IMR-90 (cell line): Measurements from ENCODE around the gene YPEL2. TPM values are rescaled to one million over a fixed set of nuclear protein-coding genes. Genes with fewer than 3 reads are reported as not detected.
A peak's percentile ranks its signal among the peaks of the same experiment; 100 is the strongest.

Source experiments
- ATAC-seq: fragments of 200-7000 bp; cut with Tn5 transposase; 2 replicates; pipeline ENCODE4 v1.9.1; 2020; ENCODE audit warnings: low read depth, mild to moderate bottlenecking, moderate library complexity
- BruUV-seq: library from RNA; stranded (reverse); fragments of 400-500 nt; replicated peaks from 2 replicates; lab custom pipeline; 2021; lab: Mats Ljungman, UMichigan
- CTCF ChIA-PET: fragments of 300-600 bp; formaldehyde crosslinking; extraction: SDS; loops from one replicate; lab custom pipeline; 2021; ENCODE audit warnings: antibody characterized with exemption; lab: Yijun Ruan, JAX
- POLR2A ChIA-PET: fragments of 300-600 bp; sonication (Branson Sonifier 250); formaldehyde crosslinking; loops from one replicate; lab custom pipeline; 2022; ENCODE audit warnings: antibody characterized with exemption; ENCODE audit not compliant: unreplicated experiment; lab: Charles Lee
- DNase-seq: peaks from one replicate; pipeline ENCODE4 v3.0.0; 2013
- H2AFZ ChIP-seq: replicated peaks from 2 replicates; pipeline ENCODE3; 2013; ENCODE audit warnings: low read length, mild to moderate bottlenecking; ENCODE audit not compliant: poor library complexity
- H2AK5ac ChIP-seq: 2 replicates; pipeline ENCODE4 v1.6.1; 2013; ENCODE audit warnings: low read depth, low read length, inconsistent platforms
- H2AK9ac ChIP-seq: replicated peaks from 2 replicates; pipeline ENCODE3; 2013; ENCODE audit warnings: mild to moderate bottlenecking, low read depth, low read length, moderate library complexity; ENCODE audit not compliant: poor library complexity
- H2BK120ac ChIP-seq: 2 replicates; pipeline ENCODE4 v1.6.1; 2013; ENCODE audit warnings: low read depth, low read length, inconsistent platforms
- H2BK15ac ChIP-seq: 3 replicates; pipeline ENCODE4 v1.6.1; 2013; ENCODE audit warnings: low read depth, low read length, inconsistent platforms
- H2BK20ac ChIP-seq: 2 replicates; pipeline ENCODE4 v1.6.1; 2013; ENCODE audit warnings: low read depth, mild to moderate bottlenecking, inconsistent platforms, low read length, moderate library complexity
- H2BK5ac ChIP-seq: 2 replicates; pipeline ENCODE4 v1.6.1; 2013; ENCODE audit warnings: mild to moderate bottlenecking, low read depth, low read length, inconsistent platforms; ENCODE audit not compliant: poor library complexity, severe bottlenecking
- H3K14ac ChIP-seq: replicated peaks from 2 replicates; pipeline ENCODE4 v1.6.1; 2013; ENCODE audit warnings: low read depth, low read length, inconsistent platforms
- H3K18ac ChIP-seq: 2 replicates; pipeline ENCODE4 v1.6.1; 2013; ENCODE audit warnings: low read depth, low read length, control low read depth
- H3K23ac ChIP-seq: 2 replicates; pipeline ENCODE4 v1.6.1; 2013; ENCODE audit warnings: low read depth, low read length, inconsistent platforms
- H3K27ac ChIP-seq: 2 replicates; pipeline ENCODE4 v1.5.1; 2013; ENCODE audit warnings: mild to moderate bottlenecking, control low read depth, low read length; ENCODE audit not compliant: insufficient read depth
- H3K27me3 ChIP-seq: 2 replicates; pipeline ENCODE4 v1.6.1; 2013; ENCODE audit warnings: low read length; ENCODE audit not compliant: control insufficient read depth, insufficient read depth
- H3K36me3 ChIP-seq: 2 replicates; pipeline ENCODE4 v1.6.1; 2013; ENCODE audit warnings: low read length, mixed read lengths; ENCODE audit not compliant: control insufficient read depth, insufficient read depth
- H3K4ac ChIP-seq: 2 replicates; pipeline ENCODE4 v1.6.1; 2013; ENCODE audit warnings: low read depth, low read length, inconsistent platforms
- H3K4me1 ChIP-seq: 2 replicates; pipeline ENCODE4 v1.6.1; 2013; ENCODE audit warnings: low read length, mixed read lengths; ENCODE audit not compliant: control insufficient read depth, insufficient read depth
- H3K4me2 ChIP-seq: 2 replicates; pipeline ENCODE4 v1.6.1; 2013; ENCODE audit warnings: low read depth, mild to moderate bottlenecking, control low read depth, low read length, moderate library complexity
- H3K4me3 ChIP-seq: 2 replicates; pipeline ENCODE4 v1.5.1; 2013; ENCODE audit warnings: low read depth, mild to moderate bottlenecking, control low read depth, low read length, moderate library complexity; ENCODE audit not compliant: insufficient read depth
- H3K56ac ChIP-seq: 2 replicates; pipeline ENCODE4 v1.6.1; 2013; ENCODE audit warnings: low read length, inconsistent platforms; ENCODE audit not compliant: insufficient read depth; ENCODE audit errors: extremely low read depth
- H3K79me1 ChIP-seq, 2 experiments: 2 replicates each; pipeline ENCODE4 v1.6.1; 2013; ENCODE audit warnings: low read length in 2 of 2, inconsistent platforms in 1 of 2, low read depth in 1 of 2
- H3K9ac ChIP-seq: 2 replicates; pipeline ENCODE4 v1.6.1; 2013; ENCODE audit warnings: low read depth, low read length, control low read depth
- H3K9me1 ChIP-seq: 2 replicates; pipeline ENCODE4 v1.6.1; 2013; ENCODE audit warnings: low read length, inconsistent platforms; ENCODE audit not compliant: insufficient read depth
- H3K9me3 ChIP-seq: 2 replicates; pipeline ENCODE4 v1.6.1; 2013; ENCODE audit warnings: low read length; ENCODE audit not compliant: control insufficient read depth, insufficient read depth
- H4K20me1 ChIP-seq: 2 replicates; pipeline ENCODE4 v1.6.1; 2013; ENCODE audit warnings: low read length, inconsistent platforms; ENCODE audit not compliant: insufficient read depth
- H4K5ac ChIP-seq: 2 replicates; pipeline ENCODE4 v1.6.1; 2013; ENCODE audit warnings: mild to moderate bottlenecking, low read depth, low read length, control low read depth
- H4K8ac ChIP-seq, 2 experiments: 2 replicates each; pipeline ENCODE4 v1.6.1; 2013; ENCODE audit warnings: low read depth in 2 of 2, low read length in 2 of 2, control low read depth in 1 of 2, inconsistent platforms in 1 of 2
- H4K91ac ChIP-seq: 2 replicates; pipeline ENCODE4 v1.6.1; 2013; ENCODE audit warnings: low read depth, low read length, inconsistent platforms; ENCODE audit not compliant: insufficient read depth
- BHLHE40 ChIP-seq: fragments of 150-350 bp; IDR thresholded peaks from 2 replicates; pipeline ENCODE4 v1.6.1; 2016; ENCODE audit warnings: mild to moderate bottlenecking, low read depth, low read length
- CEBPB ChIP-seq: IDR thresholded peaks from 2 replicates; pipeline ENCODE4 v1.6.1; 2012; ENCODE audit warnings: low read depth, low read length, improper control_type of control experiment
- CHD1 ChIP-seq: IDR thresholded peaks from 2 replicates; pipeline ENCODE4 v1.6.1; 2012; ENCODE audit warnings: low read depth, low read length, improper control_type of control experiment
- MAFK ChIP-seq: IDR thresholded peaks from 2 replicates; pipeline ENCODE4 v1.6.1; 2012; ENCODE audit warnings: low read depth, low read length, improper control_type of control experiment
- MAZ ChIP-seq: IDR thresholded peaks from 2 replicates; pipeline ENCODE4 v1.6.1; 2012; ENCODE audit warnings: low read depth, mild to moderate bottlenecking, low read length, improper control_type of control experiment, moderate library complexity, borderline replicate concordance
- NFE2L2 ChIP-seq: fragments of 150-350 bp; IDR thresholded peaks from 2 replicates; pipeline ENCODE4 v1.6.1; 2016; ENCODE audit warnings: low read depth, mild to moderate bottlenecking, low read length
- RAD21 ChIP-seq: IDR thresholded peaks from 2 replicates; pipeline ENCODE4 v1.6.1; 2012; ENCODE audit warnings: low read length, improper control_type of control experiment
- RCOR1 ChIP-seq: IDR thresholded peaks from 2 replicates; pipeline ENCODE4 v1.6.1; 2012; ENCODE audit warnings: mild to moderate bottlenecking, low read length, improper control_type of control experiment; ENCODE audit not compliant: insufficient replicate concordance
- RFX5 ChIP-seq: IDR thresholded peaks from 2 replicates; pipeline ENCODE4 v1.8.0; 2012; ENCODE audit warnings: low read depth, mild to moderate bottlenecking, low read length, moderate library complexity
- SMC3 ChIP-seq: fragments of 150-350 bp; IDR thresholded peaks from 2 replicates; pipeline ENCODE4 v1.6.1; 2016; ENCODE audit warnings: low read depth, mild to moderate bottlenecking, antibody characterized with exemption, low read length, moderate library complexity
- WGBS, 2 experiments: methylation state at CpG; one replicate each; pipeline versions ENCODE4 v1.1.5 to v1.1.7; 2013; ENCODE audit warnings: missing lambda C conversion rate in 2 of 2; ENCODE audit not compliant: insufficient read length in 1 of 2; ENCODE audit errors: extremely low coverage in 2 of 2; 5-methylcytosine and 5-hydroxymethylcytosine counted together
- dilution Hi-C: fragments of 300-500 bp; cut with HindIII; formaldehyde crosslinking; loops from one replicate; pipeline ENCODE4 v1.14.3; 2018; ENCODE audit warnings: low sequenced_read_pairs; ENCODE audit not compliant: unreplicated experiment
- in situ Hi-C: fragments of 300-500 bp; cut with MboI; formaldehyde crosslinking; loops from 3 replicates; pipeline ENCODE4 v1.14.3; 2019; ENCODE audit warnings: low sequenced_read_pairs, inconsistent platforms, mixed read lengths
- intact Hi-C: fragments of 100-400 bp; cut with micrococcal nuclease; formaldehyde crosslinking; loops from 2 replicates; pipeline ENCODE4 v1.10.0; 2022
- polyA plus RNA-seq, 3 experiments: library from polyadenylated mRNA; depleted of rRNA; stranded (reverse); fragments of >200 nt; gene quantifications; 2 replicates each; pipeline ENCODE4 v1.2.3, GENCODE V29; 2012; ENCODE audit warnings: low replicate concordance in 1 of 3
- total RNA-seq: library from RNA; depleted of rRNA; stranded (reverse); fragments of >200 nt; gene quantifications from 2 replicates; pipeline ENCODE4 v1.2.3, GENCODE V29; 2012
- TF ChIP-seq, protein P1 (sequence below): conservative IDR thresholded peaks from 2 replicates; pipeline ENCODE4 v1.5.1; 2012; ENCODE audit warnings: mild to moderate bottlenecking, low read depth, low read length, improper control_type of control experiment
- TF ChIP-seq, protein P2 (sequence below): fragments of 150-350 bp; IDR thresholded peaks from 2 replicates; pipeline ENCODE4 v1.6.1; 2016; ENCODE audit warnings: low read depth, mild to moderate bottlenecking, low read length, moderate library complexity, borderline replicate concordance

The YPEL2 gene
- total and polyA plus RNA-seq, 2 of the 4 experiments (the other 2 are of a cell fraction): 2.3 to 3.4 TPM

DNA sequence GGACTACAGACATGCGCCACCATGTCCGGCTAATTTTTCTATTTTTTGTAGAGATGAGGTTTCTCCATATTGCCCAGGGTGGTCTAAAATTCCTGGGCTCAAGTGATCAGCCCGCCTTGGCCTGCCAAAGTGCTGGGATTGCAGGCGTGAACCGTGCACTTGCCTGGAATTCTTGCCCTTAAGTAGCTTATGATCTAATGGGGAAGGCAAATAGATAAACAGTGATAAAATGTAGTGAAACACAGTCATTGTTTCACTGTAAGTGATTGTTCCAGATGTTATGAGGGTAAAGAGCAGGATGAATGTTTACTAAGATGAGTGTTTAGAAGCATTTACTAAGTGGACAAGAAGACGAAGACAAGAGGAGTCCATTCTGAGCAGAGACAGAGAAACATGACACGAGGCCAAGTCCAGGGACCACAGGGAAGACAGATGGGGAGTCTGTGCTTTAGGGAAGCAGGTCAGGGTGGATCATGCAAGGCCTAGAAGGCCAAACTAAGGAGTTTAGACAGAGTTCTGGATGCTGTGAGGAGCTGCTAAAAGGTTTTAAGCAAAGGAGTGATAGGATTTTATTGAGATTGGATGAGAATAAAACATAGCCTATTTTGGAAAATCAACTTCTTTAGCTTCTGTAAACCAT, 36.9 kb downstream of the YPEL2 start (continued):
- no peak for TF ChIP-seq CEBPB

DNA sequence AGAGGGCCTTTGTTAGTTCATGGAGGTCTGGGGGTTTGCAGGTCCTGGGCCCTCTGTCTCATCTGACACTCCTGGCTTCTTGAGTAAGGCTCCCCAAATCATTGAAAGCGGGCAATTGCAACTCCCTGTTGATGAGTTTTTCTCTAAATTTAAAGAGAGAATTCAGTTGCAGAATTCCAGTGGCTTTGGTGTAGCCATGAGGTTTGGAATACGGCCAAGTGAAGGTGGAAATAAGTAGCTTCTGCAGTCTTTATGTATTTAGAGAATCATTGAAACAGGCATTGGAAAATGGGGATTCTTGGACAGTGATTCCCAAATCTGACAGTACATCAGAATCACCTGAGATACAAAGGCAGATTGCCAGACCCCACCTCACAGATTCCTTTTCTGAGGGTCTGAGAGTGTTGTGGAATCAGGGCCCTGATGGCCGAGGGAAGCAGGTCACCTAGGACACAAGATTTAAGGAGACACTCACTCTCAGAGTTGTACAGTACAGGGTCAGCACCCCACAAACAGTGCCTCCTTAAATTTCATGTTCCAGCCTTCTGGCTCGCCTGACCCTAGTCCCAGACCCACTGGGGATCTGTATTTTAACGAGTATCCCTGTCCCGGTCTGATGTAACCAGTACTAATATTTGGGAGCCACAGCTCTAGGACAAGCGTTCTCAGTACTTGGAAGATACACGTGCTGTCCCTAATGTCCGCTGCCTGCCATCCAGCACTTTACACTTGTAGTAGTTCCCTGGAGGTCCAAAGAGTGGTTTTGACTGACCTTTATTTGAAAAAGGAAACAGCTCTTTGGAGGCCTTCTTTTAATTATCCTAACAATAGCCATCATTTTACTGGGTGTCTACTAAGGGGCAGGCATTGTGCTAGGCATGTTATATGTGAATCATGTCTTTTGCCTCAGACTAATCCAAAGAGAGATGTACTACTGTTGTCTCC, 37.8 kb downstream of the YPEL2 start:
- intact Hi-C loops: no loop called here
- CTCF ChIA-PET: no interaction called here
- POLR2A ChIA-PET: no interaction called here
- no peak for TF ChIP-seq CEBPB
- no peak for TF ChIP-seq RFX5
- TF ChIP-seq BHLHE40: no peak
- TF ChIP-seq SMC3: no peak
- TF ChIP-seq, protein P1, sequence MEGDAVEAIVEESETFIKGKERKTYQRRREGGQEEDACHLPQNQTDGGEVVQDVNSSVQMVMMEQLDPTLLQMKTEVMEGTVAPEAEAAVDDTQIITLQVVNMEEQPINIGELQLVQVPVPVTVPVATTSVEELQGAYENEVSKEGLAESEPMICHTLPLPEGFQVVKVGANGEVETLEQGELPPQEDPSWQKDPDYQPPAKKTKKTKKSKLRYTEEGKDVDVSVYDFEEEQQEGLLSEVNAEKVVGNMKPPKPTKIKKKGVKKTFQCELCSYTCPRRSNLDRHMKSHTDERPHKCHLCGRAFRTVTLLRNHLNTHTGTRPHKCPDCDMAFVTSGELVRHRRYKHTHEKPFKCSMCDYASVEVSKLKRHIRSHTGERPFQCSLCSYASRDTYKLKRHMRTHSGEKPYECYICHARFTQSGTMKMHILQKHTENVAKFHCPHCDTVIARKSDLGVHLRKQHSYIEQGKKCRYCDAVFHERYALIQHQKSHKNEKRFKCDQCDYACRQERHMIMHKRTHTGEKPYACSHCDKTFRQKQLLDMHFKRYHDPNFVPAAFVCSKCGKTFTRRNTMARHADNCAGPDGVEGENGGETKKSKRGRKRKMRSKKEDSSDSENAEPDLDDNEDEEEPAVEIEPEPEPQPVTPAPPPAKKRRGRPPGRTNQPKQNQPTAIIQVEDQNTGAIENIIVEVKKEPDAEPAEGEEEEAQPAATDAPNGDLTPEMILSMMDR: no peak
- no peak for TF ChIP-seq CHD1
- no peak for TF ChIP-seq MAFK
- TF ChIP-seq NFE2L2: no peak
- TF ChIP-seq, protein P2, sequence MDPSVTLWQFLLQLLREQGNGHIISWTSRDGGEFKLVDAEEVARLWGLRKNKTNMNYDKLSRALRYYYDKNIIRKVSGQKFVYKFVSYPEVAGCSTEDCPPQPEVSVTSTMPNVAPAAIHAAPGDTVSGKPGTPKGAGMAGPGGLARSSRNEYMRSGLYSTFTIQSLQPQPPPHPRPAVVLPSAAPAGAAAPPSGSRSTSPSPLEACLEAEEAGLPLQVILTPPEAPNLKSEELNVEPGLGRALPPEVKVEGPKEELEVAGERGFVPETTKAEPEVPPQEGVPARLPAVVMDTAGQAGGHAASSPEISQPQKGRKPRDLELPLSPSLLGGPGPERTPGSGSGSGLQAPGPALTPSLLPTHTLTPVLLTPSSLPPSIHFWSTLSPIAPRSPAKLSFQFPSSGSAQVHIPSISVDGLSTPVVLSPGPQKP: no peak
- no peak for TF ChIP-seq RAD21
- TF ChIP-seq RCOR1: no peak
- no peak for TF ChIP-seq MAZ

More for the DNA sequence above, 37.8 kb downstream of the YPEL2 start:
- H3K23ac ChIP-seq: no peak overlapping the region
- H3K14ac ChIP-seq: peak overlapping the region; percentile 38; the same call in 1 of the 2 replicates
- H2BK5ac ChIP-seq: no peak overlapping the region
- no peak overlapping the region for H3K4ac ChIP-seq
- H2BK20ac ChIP-seq: no peak overlapping the region
- H3K36me3 ChIP-seq: no peaks in the 10 kb centered on the region
- H3K9me3 ChIP-seq: no peaks in the 10 kb centered on the region
- ATAC-seq (no peak), DNase-seq (no peak)
- no peak overlapping the region for H3K4me2 ChIP-seq
- dilution Hi-C loops: no loop called here
- H2BK120ac ChIP-seq: no peak overlapping the region
- no peak overlapping the region for H3K18ac ChIP-seq
- peaks cover 3% of the 10 kb centered on the region for H3K9me1 ChIP-seq
- no peak overlapping the region for H3K27ac ChIP-seq
- H2BK15ac ChIP-seq: no peak overlapping the region
- H3K4me3 ChIP-seq: no peak overlapping the region
- no peak overlapping the region for H2AK9ac ChIP-seq
- WGBS, 2 experiments: 63% methylated on average over 3 of the region's 9 CpGs; no CpG with 5 or more reads in 1 of the 2 experiments
- no peak overlapping the region for H4K5ac ChIP-seq
- H2AFZ ChIP-seq: no peak overlapping the region
- peaks cover 34% of the 10 kb centered on the region for H3K4me1 ChIP-seq
- no TSS peak for BruUV-seq
- H4K20me1 ChIP-seq: no peaks in the 10 kb centered on the region
- H4K8ac ChIP-seq: no peak overlapping the region
- H2AK5ac ChIP-seq: no peak overlapping the region
- H3K79me1 ChIP-seq: peaks cover 0 to 5% of the 10 kb centered on the region in 2 experiments; a peak in 1 of 4 replicates
- no peak overlapping the region for H3K9ac ChIP-seq
- H3K56ac ChIP-seq: no peak overlapping the region
- no peak overlapping the region for H4K91ac ChIP-seq
- no peaks in the 10 kb centered on the region for H3K27me3 ChIP-seq
- in situ Hi-C loops: no loop called here
